Right atrium auricular region (tissue), 2 donors: ENCODE data around the gene SNF8. TPM values are rescaled to one million over a fixed set of nuclear protein-coding genes. Genes with fewer than 3 reads are reported as not detected.

ENCODE experiments used
- DNase-seq: peaks from one replicate; pipeline ENCODE4 v3.0.0-alpha.2; 2019; ENCODE audit warnings: low spot score
- H3K27ac ChIP-seq, 2 donors: fragments of 200-600 bp; sonication (generic); 1 replicate in 1 of 2; 2 replicates in 1 of 2; pipeline ENCODE4 v1.5.1; 2016 to 2019
- H3K27me3 ChIP-seq, 2 donors: fragments of 200-600 bp; sonication (generic); one replicate each; pipeline versions ENCODE4 v1.5.1 to v1.6.0; 2017 to 2019
- H3K36me3 ChIP-seq: fragments of 200-600 bp; sonication (generic); one replicate; pipeline ENCODE4 v1.5.1; 2016
- H3K4me1 ChIP-seq, 2 donors: fragments of 200-600 bp; sonication (generic); one replicate each; pipeline versions ENCODE4 v1.5.1 to v1.6.0; 2017 to 2019
- H3K4me3 ChIP-seq, 2 donors: fragments of 200-600 bp; sonication (generic); 1 replicate in 1 of 2; 2 replicates in 1 of 2; pipeline ENCODE4 v1.5.1; 2017 to 2019; ENCODE audit warnings: mild to moderate bottlenecking in 1 of 2, moderate library complexity in 1 of 2
- H3K9me3 ChIP-seq, 2 donors: fragments of 200-600 bp; sonication (generic); one replicate each; pipeline ENCODE4 v1.5.1; 2019
- CTCF ChIP-seq, 2 donors: fragments of 200-600 bp; sonication (generic); IDR thresholded peaks; one replicate each; pipeline ENCODE4 v1.5.1; 2019; ENCODE audit warnings: antibody characterized with exemption in 2 of 2
- total RNA-seq, 2 donors: library from RNA; depleted of rRNA; stranded (reverse); fragments of >200 nt; gene quantifications; one replicate each; pipeline ENCODE4 v1.1.0, GENCODE V29; 2016

Gene SNF8
- total RNA-seq, 2 donors from 2014 or later, result 67.2 to 91.6 TPM

- H3K4me1 ChIP-seq, result no peaks in the 10 kb centered on the region
- no peak overlapping the region for H3K4me3 ChIP-seq
- H3K9me3 ChIP-seq, result no peaks in the 10 kb centered on the region
- no peak overlapping the region for H3K27ac ChIP-seq
- H3K27me3 ChIP-seq, result peaks cover 0 to 5% of the 10 kb centered on the region in 2 donors
- no peaks in the 10 kb centered on the region for H3K36me3 ChIP-seq
- no peak for DNase-seq
- TF ChIP-seq CTCF (IDR thresholded peaks at IDR 0.05), result no peak
These were observed 26.4 kb upstream of the SNF8 start for GRCh38 chr17:48970865-48971687.

- Histone ChIP-seq H3K9me3 (no peaks in the 10 kb centered on the region), H3K27ac (no peak overlapping the region), H3K27me3 (peaks cover 0 to 5% of the 10 kb centered on the region in 2 donors), H3K36me3 (no peaks in the 10 kb centered on the region), H3K4me1 (no peaks in the 10 kb centered on the region), H3K4me3 (no peak overlapping the region)
- no peak for TF ChIP-seq CTCF (IDR thresholded peaks at IDR 0.05)
- DNase-seq, result no peak
These were observed 25.6 kb upstream of the SNF8 start for GRCh38 chr17:48970224-48970623.

GRCh38 chr17:48961516-48962233 lies 17.0 kb upstream of the SNF8 start:
- no peaks in the 10 kb centered on the region for H3K27me3 ChIP-seq

GRCh38 chr17:48960834-48961515 lies 16.3 kb upstream of the SNF8 start:
- H3K27me3 ChIP-seq, result no peaks in the 10 kb centered on the region
- H3K9me3 ChIP-seq, result no peaks in the 10 kb centered on the region
- H3K36me3 ChIP-seq, result no peaks in the 10 kb centered on the region
- H3K27ac ChIP-seq, result no peak overlapping the region
- DNase-seq, result no peak
- TF ChIP-seq CTCF (IDR thresholded peaks at IDR 0.05), result no peak
- H3K4me3 ChIP-seq, result no peak overlapping the region
- H3K4me1 ChIP-seq, result no peaks in the 10 kb centered on the region

More at GRCh38 chr17:48961516-48962233, 17.0 kb upstream of the SNF8 start:
- H3K9me3 ChIP-seq, result no peaks in the 10 kb centered on the region
- no peaks in the 10 kb centered on the region for H3K36me3 ChIP-seq
- no peak for TF ChIP-seq CTCF (IDR thresholded peaks at IDR 0.05)
- H3K4me3 ChIP-seq, result no peak overlapping the region
- H3K4me1 ChIP-seq, result no peaks in the 10 kb centered on the region
- no peak for DNase-seq
- H3K27ac ChIP-seq, result no peak overlapping the region

- Histone ChIP-seq H3K9me3 (no peaks in the 10 kb centered on the region), H3K27me3 (no peaks in the 10 kb centered on the region), H3K36me3 (no peaks in the 10 kb centered on the region), H3K27ac (no peak overlapping the region), H3K4me3 (no peak overlapping the region), H3K4me1 (no peaks in the 10 kb centered on the region)
- no peak for TF ChIP-seq CTCF (IDR thresholded peaks at IDR 0.05)
- no peak for DNase-seq
These were observed 9.7 kb upstream of the SNF8 start for GRCh38 chr17:48954300-48954755.
